SK-N-MC (cell line): ENCODE results near the gene SEMA4F.

Source experiments
- DNase-seq: peaks from one replicate; pipeline ENCODE4 v3.0.0-alpha.2; 2011; ENCODE audit warnings: low read depth, low spot score
- H3K27ac ChIP-seq: fragments of 200-600 bp; sonication (generic); 2 replicates; pipeline ENCODE4 v1.5.1; 2016; ENCODE audit warnings: mixed run types
- H3K36me3 ChIP-seq: fragments of 200-600 bp; sonication (generic); 2 replicates; pipeline ENCODE4 v1.6.1; 2017; ENCODE audit warnings: antibody characterized with exemption, low read length, mixed read lengths; ENCODE audit not compliant: insufficient read depth
- H3K4me3 ChIP-seq: fragments of 200-600 bp; sonication (generic); 2 replicates; pipeline ENCODE4 v1.5.1; 2016
- H3K9ac ChIP-seq: fragments of 200-600 bp; sonication (generic); 2 replicates; pipeline ENCODE4 v1.8.0; 2017; ENCODE audit warnings: mixed run types, mixed read lengths; ENCODE audit not compliant: insufficient read length
- H3K9me3 ChIP-seq: fragments of 200-600 bp; sonication (generic); 2 replicates; pipeline ENCODE4 v1.6.1; 2017; ENCODE audit warnings: low read depth, mild to moderate bottlenecking, antibody characterized with exemption, low read length, moderate library complexity, mixed read lengths
- EZH2 ChIP-seq: fragments of 200-600 bp; sonication (generic); IDR thresholded peaks from one replicate; pipeline ENCODE4 v1.6.1; 2017; ENCODE audit warnings: antibody characterized with exemption
- FOXP2 ChIP-seq: optimal IDR thresholded peaks from 2 replicates; pipeline ENCODE3; 2011; ENCODE audit warnings: mild to moderate bottlenecking, moderate library complexity; ENCODE audit not compliant: insufficient read depth; ENCODE audit errors: extremely low read length, control extremely low read depth
- POLR2AphosphoS5 ChIP-seq: IDR thresholded peaks from 2 replicates; pipeline ENCODE4 v1.6.1; 2012; ENCODE audit warnings: mild to moderate bottlenecking, low read depth, low read length, borderline replicate concordance

SEMA4F gene

GRCh38 chr2:74632209-74632938, 21.7 kb upstream of the SEMA4F start:
- DNase-seq: no peak
- Histone ChIP-seq H3K27ac (no peak overlapping the region), H3K4me3 (no peak overlapping the region), H3K9ac (no peak overlapping the region), H3K9me3 (no peaks in the 10 kb centered on the region), H3K36me3 (no peaks in the 10 kb centered on the region)
- TF ChIP-seq FOXP2: no peak
- no peak for TF ChIP-seq POLR2AphosphoS5
- no peak for TF ChIP-seq EZH2

- Histone ChIP-seq H3K9me3 (no peaks in the 10 kb centered on the region), H3K27ac (no peak overlapping the region), H3K9ac (no peak overlapping the region), H3K36me3 (no peaks in the 10 kb centered on the region), H3K4me3 (no peak overlapping the region)
- TF ChIP-seq EZH2 (no peak), POLR2AphosphoS5 (no peak), FOXP2 (no peak)
- DNase-seq: no peak
Observed at GRCh38 chr2:74632939-74633312, 21.1 kb upstream of the SEMA4F start.

- TF ChIP-seq FOXP2 (no peak), EZH2 (no peak), POLR2AphosphoS5 (no peak)
- Histone ChIP-seq H3K9me3 (no peaks in the 10 kb centered on the region), H3K9ac (no peak overlapping the region), H3K36me3 (no peaks in the 10 kb centered on the region), H3K4me3 (no peak overlapping the region), H3K27ac (no peak overlapping the region)
- no peak for DNase-seq
Observed at GRCh38 chr2:74639550-74639949, 14.5 kb upstream of the SEMA4F start.

DNA sequence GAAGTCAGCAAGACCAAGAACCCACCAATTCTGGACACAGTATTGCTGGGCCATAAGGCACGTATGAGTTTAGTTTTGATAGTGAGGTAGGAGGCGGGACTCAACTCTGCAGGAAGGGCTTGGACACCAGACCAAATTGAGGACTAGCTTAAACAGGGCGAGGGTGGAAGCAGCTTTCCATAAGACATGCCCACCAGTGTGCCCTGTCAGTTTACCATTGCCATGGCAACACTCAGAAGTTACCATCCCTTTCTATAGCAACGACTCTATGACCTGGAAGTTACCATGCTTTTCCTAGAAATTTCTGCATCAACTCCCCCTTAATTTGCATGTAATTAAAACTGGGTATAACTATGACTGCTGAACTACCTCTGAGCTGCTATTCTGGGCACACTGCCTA, 8.7 kb upstream of the SEMA4F start:
- no peak for DNase-seq
- no peak overlapping the region for H3K9ac ChIP-seq
- H3K9me3 ChIP-seq: no peaks in the 10 kb centered on the region
- no peak for TF ChIP-seq POLR2AphosphoS5
- TF ChIP-seq EZH2: no peak
- TF ChIP-seq FOXP2: no peak
- no peaks in the 10 kb centered on the region for H3K36me3 ChIP-seq
- H3K4me3 ChIP-seq: no peak overlapping the region
- no peak overlapping the region for H3K27ac ChIP-seq

- Histone ChIP-seq H3K9ac (no peak overlapping the region), H3K4me3 (no peak overlapping the region), H3K27ac (no peak overlapping the region), H3K9me3 (no peaks in the 10 kb centered on the region), H3K36me3 (no peaks in the 10 kb centered on the region)
- no peak for TF ChIP-seq FOXP2
- no peak for TF ChIP-seq EZH2
- no peak for TF ChIP-seq POLR2AphosphoS5
- no peak for DNase-seq
Observed at GRCh38 chr2:74646201-74646600, 7.8 kb upstream of the SEMA4F start.

GRCh38 chr2:74646834-74647482, 7.1 kb upstream of the SEMA4F start:
- no peak overlapping the region for H3K9ac ChIP-seq
- no peaks in the 10 kb centered on the region for H3K9me3 ChIP-seq
- no peak overlapping the region for H3K4me3 ChIP-seq
- H3K36me3 ChIP-seq: no peaks in the 10 kb centered on the region
- H3K27ac ChIP-seq: no peak overlapping the region
- no peak for DNase-seq
- no peak for TF ChIP-seq EZH2
- no peak for TF ChIP-seq POLR2AphosphoS5
- no peak for TF ChIP-seq FOXP2

DNA sequence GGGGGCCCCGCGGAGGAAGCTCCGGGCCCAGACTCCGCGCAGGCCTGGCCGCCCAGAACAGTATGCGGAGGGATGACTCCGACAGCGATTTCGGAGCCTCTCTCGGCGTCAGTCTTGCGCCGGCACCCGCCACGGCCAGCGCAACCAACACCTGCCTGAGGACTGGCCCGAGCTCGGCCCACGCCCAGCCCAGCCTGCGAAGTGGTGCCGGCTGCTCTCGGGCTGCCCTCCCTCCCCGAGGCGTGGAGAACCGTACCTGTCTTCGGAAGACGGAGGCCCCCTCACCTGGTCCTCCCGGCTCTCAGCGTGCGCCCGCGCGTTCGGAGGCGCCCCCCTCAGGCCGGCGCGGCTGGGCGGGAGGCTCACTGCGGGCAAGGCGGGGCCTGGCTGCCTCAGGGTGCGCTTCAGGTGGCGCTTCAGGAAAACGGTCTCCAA, 6.0 kb upstream of the SEMA4F start, which contains the start of gene M1AP:
M1AP (minus strand) TSS at position 322 of the 435 bp plus-strand sequence. CDS start 8,055 bp downstream, outside the sequence.
- H3K27ac ChIP-seq: no peak within 1 kb of the TSS
- no peaks in the 10 kb centered on the region for H3K36me3 ChIP-seq
- no peak within 1 kb of the TSS for H3K4me3 ChIP-seq
- TF ChIP-seq EZH2: no peak
- TF ChIP-seq POLR2AphosphoS5: no peak
- TF ChIP-seq FOXP2: no peak
- H3K9ac ChIP-seq: no peak within 1 kb of the TSS
- H3K9me3 ChIP-seq: no peaks in the 10 kb centered on the region
- DNase-seq: no peak

DNA sequence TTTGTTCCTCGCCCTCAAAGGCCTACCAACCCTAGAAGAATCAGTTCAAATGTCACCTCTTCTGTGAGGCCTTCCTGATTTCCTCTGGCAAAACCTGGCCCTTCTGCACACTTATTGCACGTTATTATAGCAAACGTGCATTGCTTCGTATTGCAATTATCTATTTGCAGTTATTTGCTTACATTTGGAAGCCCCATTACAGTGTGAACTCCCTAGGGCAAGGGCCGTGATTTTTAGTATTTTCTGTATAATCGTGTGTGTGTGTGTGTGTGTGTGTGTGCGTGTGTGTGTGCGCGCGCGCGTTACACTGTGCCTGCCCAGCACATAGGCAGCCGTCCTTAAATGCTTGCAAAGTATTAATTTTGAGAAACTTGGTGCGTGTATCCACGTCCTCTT, 460 bp upstream of the SEMA4F start:
- Histone ChIP-seq H3K4me3 (peak overlapping the region; percentile 91), H3K36me3 (no peaks in the 10 kb centered on the region), H3K9me3 (no peaks in the 10 kb centered on the region), H3K27ac (no peak overlapping the region), H3K9ac (no peak overlapping the region)
- no peak for DNase-seq
- TF ChIP-seq POLR2AphosphoS5 (no peak), FOXP2 (no peak), EZH2 (no peak)

GRCh38 chr2:74655579-74655978, 1.5 kb downstream of the SEMA4F start:
- Histone ChIP-seq H3K36me3 (no peaks in the 10 kb centered on the region), H3K27ac (no peak overlapping the region), H3K9me3 (no peaks in the 10 kb centered on the region), H3K4me3 (no peak overlapping the region), H3K9ac (no peak overlapping the region)
- no peak for TF ChIP-seq FOXP2
- TF ChIP-seq EZH2: no peak
- no peak for TF ChIP-seq POLR2AphosphoS5
- DNase-seq: no peak
